WTC11 (cell line): ENCODE results near the gene FOXI3. TPM values are rescaled to one million over a fixed set of nuclear protein-coding genes. Genes with fewer than 3 reads are reported as not detected.
A peak's percentile ranks its signal among the peaks of the same experiment; 100 is the strongest.

Source experiments
- ATAC-seq: fragments of 200-7000 bp; cut with Tn5 transposase; 2 replicates; pipeline ENCODE4 v1.10.0; 2021; ENCODE audit warnings: mild to moderate bottlenecking, moderate library complexity
- CTCF ChIA-PET: fragments of 300-600 bp; sonication (Branson Sonifier 250); formaldehyde crosslinking; loops from one replicate; lab custom pipeline; 2021; ENCODE audit warnings: antibody characterized with exemption; lab: Charles Lee
- POLR2A ChIA-PET: fragments of 350-600 bp; sonication (Branson Sonifier 250); formaldehyde crosslinking; loops from one replicate; lab custom pipeline; 2021; ENCODE audit warnings: antibody characterized with exemption; lab: Charles Lee
- DNase-seq: peaks from one replicate; pipeline ENCODE4 v3.0.0; 2021; ENCODE audit warnings: low spot score
- H3K27ac Mint-ChIP-seq: 2 replicates; pipeline ENCODE4 v1.8.0; 2021; ENCODE audit warnings: mixed read lengths
- H3K27me3 Mint-ChIP-seq: 2 replicates; pipeline ENCODE4 v1.8.0; 2021; ENCODE audit warnings: low read depth, mild to moderate bottlenecking, moderate library complexity, mixed read lengths
- H3K36me3 Mint-ChIP-seq: 2 replicates; pipeline ENCODE4 v1.8.0; 2021; ENCODE audit warnings: mixed read lengths
- H3K4me1 Mint-ChIP-seq: 2 replicates; pipeline ENCODE4 v1.8.0; 2022; ENCODE audit warnings: mixed read lengths
- H3K4me3 Mint-ChIP-seq: 2 replicates; pipeline ENCODE4 v1.8.0; 2021; ENCODE audit warnings: mild to moderate bottlenecking, moderate library complexity, mixed read lengths
- H3K9me3 Mint-ChIP-seq: 2 replicates; pipeline ENCODE4 v1.8.0; 2021; ENCODE audit warnings: mixed read lengths
- ETV6 ChIP-seq: sonication (generic); formaldehyde crosslinking; IDR thresholded peaks from 2 replicates; pipeline ENCODE4 v1.8.1; 2022; ENCODE audit warnings: mild to moderate bottlenecking, missing genetic modification reagents
- GABPB1 ChIP-seq: sonication (generic); formaldehyde crosslinking; IDR thresholded peaks from 2 replicates; pipeline ENCODE4 v1.8.1; 2023; ENCODE audit warnings: mild to moderate bottlenecking, missing genetic modification reagents
- GTF2I ChIP-seq: fragments of 250-450 bp; sonication (Bioruptor Pico); conservative IDR thresholded peaks from 2 replicates; pipeline ENCODE4 v1.4.0; 2021; ENCODE audit warnings: mild to moderate bottlenecking
- PRRX2 ChIP-seq: fragments of 250-450 bp; sonication (Bioruptor Pico); IDR thresholded peaks from 2 replicates; pipeline ENCODE4 v1.8.0; 2021; ENCODE audit warnings: mild to moderate bottlenecking
- RELA ChIP-seq: sonication (generic); formaldehyde crosslinking; IDR thresholded peaks from 2 replicates; pipeline ENCODE4 v1.8.1; 2022; ENCODE audit warnings: missing genetic modification reagents, mild to moderate bottlenecking, borderline replicate concordance
- SOX15 ChIP-seq: fragments of 250-450 bp; sonication (Bioruptor Pico); IDR thresholded peaks from 2 replicates; pipeline ENCODE4 v1.9.0; 2021; ENCODE audit warnings: mild to moderate bottlenecking
- TCF7 ChIP-seq: sonication (generic); formaldehyde crosslinking; IDR thresholded peaks from 2 replicates; pipeline ENCODE4 v1.8.0; 2022; ENCODE audit warnings: mild to moderate bottlenecking, low read depth, missing genetic modification reagents, moderate library complexity
- TP53 ChIP-seq: sonication (generic); formaldehyde crosslinking; IDR thresholded peaks from 2 replicates; pipeline ENCODE4 v1.8.1; 2023; ENCODE audit warnings: mild to moderate bottlenecking, missing genetic modification reagents
- ZNF121 ChIP-seq: sonication (generic); formaldehyde crosslinking; IDR thresholded peaks from 2 replicates; pipeline ENCODE4 v1.8.0; 2023; ENCODE audit warnings: missing genetic modification reagents
- ZNF219 ChIP-seq: sonication (generic); formaldehyde crosslinking; IDR thresholded peaks from 2 replicates; pipeline ENCODE4 v1.8.0; 2023; ENCODE audit warnings: missing genetic modification reagents, mild to moderate bottlenecking, borderline replicate concordance
- ZNF263 ChIP-seq: sonication (generic); formaldehyde crosslinking; IDR thresholded peaks from 2 replicates; pipeline ENCODE4 v1.8.1; 2022; ENCODE audit warnings: low read depth, mild to moderate bottlenecking, moderate library complexity, missing genetic modification reagents
- ZNF396 ChIP-seq: fragments of 250-450 bp; sonication (Bioruptor Pico); IDR thresholded peaks from 2 replicates; pipeline ENCODE4 v1.8.0; 2021; ENCODE audit warnings: mild to moderate bottlenecking, moderate library complexity, borderline replicate concordance
- total RNA-seq: library from RNA; stranded (reverse); gene quantifications from 3 replicates; pipeline ENCODE4 v1.2.3, GENCODE V29; 2021
- TF ChIP-seq, protein P1 (sequence below): sonication (generic); formaldehyde crosslinking; conservative IDR thresholded peaks from 2 replicates; pipeline ENCODE4 v1.8.1; 2022; ENCODE audit warnings: mild to moderate bottlenecking, missing genetic modification reagents
- TF ChIP-seq, protein P2 (sequence below): fragments of 250-450 bp; sonication (Bioruptor Pico); IDR thresholded peaks from 2 replicates; pipeline ENCODE4 v1.9.0; 2021; ENCODE audit warnings: mild to moderate bottlenecking
- TF ChIP-seq, protein P3 (sequence below): sonication (generic); formaldehyde crosslinking; IDR thresholded peaks from 2 replicates; pipeline ENCODE4 v1.8.0; 2022; ENCODE audit warnings: mild to moderate bottlenecking, missing genetic modification reagents
- TF ChIP-seq, protein P4 (sequence below): sonication (generic); formaldehyde crosslinking; IDR thresholded peaks from 2 replicates; pipeline ENCODE4 v1.8.1; 2022; ENCODE audit warnings: mild to moderate bottlenecking, moderate library complexity, missing genetic modification reagents
- TF ChIP-seq, protein P5 (sequence below): sonication (generic); formaldehyde crosslinking; IDR thresholded peaks from 2 replicates; pipeline ENCODE4 v1.8.1; 2023; ENCODE audit warnings: mild to moderate bottlenecking, missing genetic modification reagents, moderate library complexity
- TF ChIP-seq, protein P6 (sequence below): fragments of 250-450 bp; sonication (Bioruptor Pico); IDR thresholded peaks from 2 replicates; pipeline ENCODE4 v1.9.0; 2021; ENCODE audit warnings: moderate library complexity, mild to moderate bottlenecking, inconsistent platforms, borderline replicate concordance
- TF ChIP-seq, protein P7 (sequence below): fragments of 250-450 bp; sonication (Bioruptor Pico); IDR thresholded peaks from 2 replicates; pipeline ENCODE4 v1.8.0; 2021; ENCODE audit warnings: mild to moderate bottlenecking
- TF ChIP-seq, protein P8 (sequence below): sonication (generic); formaldehyde crosslinking; IDR thresholded peaks from 2 replicates; pipeline ENCODE4 v1.8.1; 2023; ENCODE audit warnings: mild to moderate bottlenecking, missing genetic modification reagents, borderline replicate concordance

Gene FOXI3
- total RNA-seq, 1 experiment from 2014 or later = 13.5 TPM

DNA sequence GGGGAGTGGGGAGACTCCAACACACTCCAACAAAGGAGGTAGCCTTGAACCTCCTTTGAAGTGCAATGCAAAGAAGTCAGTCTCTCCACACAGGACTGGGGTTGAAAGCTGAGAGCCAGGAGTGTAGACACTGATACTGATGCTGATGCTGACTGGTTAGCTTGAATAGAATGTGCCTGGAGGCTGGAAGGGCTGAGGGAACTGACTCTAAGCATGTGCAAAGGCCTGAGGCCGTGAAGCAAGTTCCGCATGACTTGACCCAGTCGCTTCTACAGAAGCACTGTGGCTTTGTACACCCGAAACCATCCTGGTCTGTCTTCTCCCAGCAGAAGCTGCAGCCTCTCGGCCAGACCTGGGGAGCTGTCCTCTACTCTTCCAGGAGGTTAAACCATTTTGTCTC is 10.4 kb downstream of the FOXI3 start (continued):
- TF ChIP-seq, protein P1, sequence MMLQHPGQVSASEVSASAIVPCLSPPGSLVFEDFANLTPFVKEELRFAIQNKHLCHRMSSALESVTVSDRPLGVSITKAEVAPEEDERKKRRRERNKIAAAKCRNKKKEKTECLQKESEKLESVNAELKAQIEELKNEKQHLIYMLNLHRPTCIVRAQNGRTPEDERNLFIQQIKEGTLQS = no peak
- no peak for TF ChIP-seq PRRX2 (CRISPR knock-in tag)
- TF ChIP-seq TCF7 (CRISPR knock-in tag) = no peak
- no peak for TF ChIP-seq ZNF396 (CRISPR knock-in tag)
- TF ChIP-seq ETV6 (CRISPR knock-in tag) = no peak
- TF ChIP-seq, protein P2, sequence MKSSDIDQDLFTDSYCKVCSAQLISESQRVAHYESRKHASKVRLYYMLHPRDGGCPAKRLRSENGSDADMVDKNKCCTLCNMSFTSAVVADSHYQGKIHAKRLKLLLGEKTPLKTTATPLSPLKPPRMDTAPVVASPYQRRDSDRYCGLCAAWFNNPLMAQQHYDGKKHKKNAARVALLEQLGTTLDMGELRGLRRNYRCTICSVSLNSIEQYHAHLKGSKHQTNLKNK = no peak
- no peak for TF ChIP-seq ZNF121

DNA sequence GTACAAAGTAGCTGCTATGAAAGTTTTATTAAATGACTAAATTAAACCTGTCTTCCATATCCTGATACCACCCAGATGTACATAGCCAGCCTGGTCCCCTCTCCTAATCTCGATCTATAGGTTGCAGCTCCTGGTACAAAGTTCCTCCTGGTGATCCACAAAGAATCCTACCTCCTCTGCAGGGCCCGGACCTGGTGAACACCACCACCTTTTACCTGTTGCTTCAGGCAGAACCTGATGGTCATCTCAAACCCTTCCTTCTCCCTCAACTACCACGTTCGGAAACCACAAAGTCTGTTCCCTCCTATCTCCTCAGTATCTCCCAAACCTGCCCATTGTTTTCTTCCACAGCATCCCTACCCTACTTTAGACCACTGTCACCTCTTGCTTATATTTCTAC is 15.5 kb downstream of the FOXI3 start:
- CTCF ChIA-PET = no interaction called here
- no peaks in the 10 kb centered on the region for H3K36me3 Mint-ChIP-seq
- TF ChIP-seq ZNF263 (CRISPR knock-in tag) (no peak), SOX15 (CRISPR knock-in tag) (no peak), GABPB1 (CRISPR knock-in tag) (no peak), RELA (CRISPR knock-in tag) (no peak)
- TF ChIP-seq, protein P3, sequence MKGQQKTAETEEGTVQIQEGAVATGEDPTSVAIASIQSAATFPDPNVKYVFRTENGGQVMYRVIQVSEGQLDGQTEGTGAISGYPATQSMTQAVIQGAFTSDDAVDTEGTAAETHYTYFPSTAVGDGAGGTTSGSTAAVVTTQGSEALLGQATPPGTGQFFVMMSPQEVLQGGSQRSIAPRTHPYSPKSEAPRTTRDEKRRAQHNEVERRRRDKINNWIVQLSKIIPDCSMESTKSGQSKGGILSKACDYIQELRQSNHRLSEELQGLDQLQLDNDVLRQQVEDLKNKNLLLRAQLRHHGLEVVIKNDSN = no peak
- TF ChIP-seq, protein P4, sequence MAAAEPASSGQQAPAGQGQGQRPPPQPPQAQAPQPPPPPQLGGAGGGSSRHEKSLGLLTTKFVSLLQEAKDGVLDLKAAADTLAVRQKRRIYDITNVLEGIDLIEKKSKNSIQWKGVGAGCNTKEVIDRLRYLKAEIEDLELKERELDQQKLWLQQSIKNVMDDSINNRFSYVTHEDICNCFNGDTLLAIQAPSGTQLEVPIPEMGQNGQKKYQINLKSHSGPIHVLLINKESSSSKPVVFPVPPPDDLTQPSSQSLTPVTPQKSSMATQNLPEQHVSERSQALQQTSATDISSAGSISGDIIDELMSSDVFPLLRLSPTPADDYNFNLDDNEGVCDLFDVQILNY = no peak
- ATAC-seq (no peak), DNase-seq (no peak)
- POLR2A ChIA-PET = no interaction called here
- no peak overlapping the region for H3K4me3 Mint-ChIP-seq
- H3K9me3 Mint-ChIP-seq = peaks cover 3% of the 10 kb centered on the region; the same call in 1 of the 2 replicates
- peaks cover 11% of the 10 kb centered on the region for H3K27me3 Mint-ChIP-seq
- H3K4me1 Mint-ChIP-seq = peaks cover 13% of the 10 kb centered on the region
- H3K27ac Mint-ChIP-seq = no peak overlapping the region

DNA sequence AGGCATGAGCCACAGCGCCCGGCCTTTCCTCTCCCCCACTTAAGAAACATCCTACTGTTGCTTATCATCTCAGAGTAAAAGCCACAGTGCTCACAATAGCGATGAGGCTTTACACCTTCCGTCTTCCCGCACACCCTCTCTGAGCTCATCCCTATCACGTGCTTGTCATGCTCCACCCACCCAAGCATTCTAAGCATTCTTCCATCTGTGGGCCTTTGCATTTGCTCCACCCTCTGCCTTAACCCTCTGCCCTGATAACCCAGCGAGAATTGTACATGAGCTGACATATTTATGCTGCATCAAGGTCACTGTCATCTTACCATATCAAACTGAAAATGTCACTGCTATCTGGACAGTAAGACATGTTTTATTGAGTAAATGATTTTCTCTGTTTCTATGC is 22.6 kb downstream of the FOXI3 start:
- H3K27ac Mint-ChIP-seq = 0 out of 2 replicates have a peak overlapping the region, but pooled peaks have one; percentile 3
- CTCF ChIA-PET = interaction anchor here (1.0 kb wide), 1 partner anchor 242 kb away, joined by 3 read pairs; no protein-coding TSS in a partner anchor
- TF ChIP-seq, protein P5, sequence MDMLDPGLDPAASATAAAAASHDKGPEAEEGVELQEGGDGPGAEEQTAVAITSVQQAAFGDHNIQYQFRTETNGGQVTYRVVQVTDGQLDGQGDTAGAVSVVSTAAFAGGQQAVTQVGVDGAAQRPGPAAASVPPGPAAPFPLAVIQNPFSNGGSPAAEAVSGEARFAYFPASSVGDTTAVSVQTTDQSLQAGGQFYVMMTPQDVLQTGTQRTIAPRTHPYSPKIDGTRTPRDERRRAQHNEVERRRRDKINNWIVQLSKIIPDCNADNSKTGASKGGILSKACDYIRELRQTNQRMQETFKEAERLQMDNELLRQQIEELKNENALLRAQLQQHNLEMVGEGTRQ (CRISPR knock-in tag) = 0 out of 2 replicates have a peak, but pooled peaks have one; percentile 14
- TF ChIP-seq GTF2I (CRISPR knock-in tag) = no peak
- TF ChIP-seq, all 79 proteins: peak for 1
- DNase-seq = no peak
- Mint-ChIP-seq H3K36me3 (no peaks in the 10 kb centered on the region), H3K4me1 (peaks cover 6% of the 10 kb centered on the region), H3K9me3 (peaks cover 7% of the 10 kb centered on the region; the same call in 1 of the 2 replicates), H3K4me3 (no peak overlapping the region), H3K27me3 (no peaks in the 10 kb centered on the region)
- POLR2A ChIA-PET = interaction anchor here (0.6 kb wide), 1 partner anchor 239 kb away, joined by 4 read pairs; no protein-coding TSS in a partner anchor
- peak; percentile 69 for ATAC-seq

DNA sequence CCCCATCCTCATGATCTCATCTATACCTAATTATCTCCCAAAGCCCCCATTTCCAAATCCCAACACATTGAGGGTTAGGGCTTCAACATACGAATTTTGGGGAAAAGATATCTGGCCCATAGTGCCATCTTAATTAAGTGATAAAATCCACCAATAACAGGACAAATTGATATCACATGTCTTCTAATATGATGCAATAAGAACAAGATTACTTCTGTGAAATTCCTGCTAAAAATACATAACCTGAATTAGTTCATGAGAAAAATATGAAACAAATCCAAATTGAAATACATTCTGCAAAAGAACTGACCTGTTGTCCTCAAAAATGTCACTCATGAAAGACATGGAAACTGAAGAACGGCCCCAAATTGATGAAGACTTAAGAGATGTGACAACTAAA is 28.8 kb downstream of the FOXI3 start:
- POLR2A ChIA-PET = no interaction called here
- ATAC-seq (no peak), DNase-seq (no peak)
- no peaks in the 10 kb centered on the region for H3K27me3 Mint-ChIP-seq
- no peaks in the 10 kb centered on the region for H3K9me3 Mint-ChIP-seq
- 0 out of 2 replicates have a peak, but pooled peaks cover 4% of the 10 kb centered on the region for H3K4me1 Mint-ChIP-seq
- H3K4me3 Mint-ChIP-seq = no peak overlapping the region
- CTCF ChIA-PET = interaction anchor here (0.6 to 0.7 kb wide), 2 partner anchors 15 to 241 kb away, joined by 4 read pairs; no protein-coding TSS in a partner anchor
- no peak overlapping the region for H3K27ac Mint-ChIP-seq
- no peaks in the 10 kb centered on the region for H3K36me3 Mint-ChIP-seq
- TF ChIP-seq, protein P6, sequence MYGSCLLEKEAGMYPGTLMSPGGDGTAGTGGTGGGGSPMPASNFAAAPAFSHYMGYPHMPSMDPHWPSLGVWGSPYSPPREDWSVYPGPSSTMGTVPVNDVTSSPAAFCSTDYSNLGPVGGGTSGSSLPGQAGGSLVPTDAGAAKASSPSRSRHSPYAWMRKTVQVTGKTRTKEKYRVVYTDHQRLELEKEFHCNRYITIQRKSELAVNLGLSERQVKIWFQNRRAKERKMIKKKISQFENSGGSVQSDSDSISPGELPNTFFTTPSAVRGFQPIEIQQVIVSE (CRISPR knock-in tag) = no peak
- no peak for TF ChIP-seq ZNF396 (CRISPR knock-in tag)
- TF ChIP-seq, protein P7, sequence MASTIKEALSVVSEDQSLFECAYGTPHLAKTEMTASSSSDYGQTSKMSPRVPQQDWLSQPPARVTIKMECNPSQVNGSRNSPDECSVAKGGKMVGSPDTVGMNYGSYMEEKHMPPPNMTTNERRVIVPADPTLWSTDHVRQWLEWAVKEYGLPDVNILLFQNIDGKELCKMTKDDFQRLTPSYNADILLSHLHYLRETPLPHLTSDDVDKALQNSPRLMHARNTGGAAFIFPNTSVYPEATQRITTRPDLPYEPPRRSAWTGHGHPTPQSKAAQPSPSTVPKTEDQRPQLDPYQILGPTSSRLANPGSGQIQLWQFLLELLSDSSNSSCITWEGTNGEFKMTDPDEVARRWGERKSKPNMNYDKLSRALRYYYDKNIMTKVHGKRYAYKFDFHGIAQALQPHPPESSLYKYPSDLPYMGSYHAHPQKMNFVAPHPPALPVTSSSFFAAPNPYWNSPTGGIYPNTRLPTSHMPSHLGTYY (CRISPR knock-in tag) = no peak
- TF ChIP-seq TP53 (CRISPR knock-in tag) = no peak
- no peak for TF ChIP-seq ETV6 (CRISPR knock-in tag)
- TF ChIP-seq, protein P8, sequence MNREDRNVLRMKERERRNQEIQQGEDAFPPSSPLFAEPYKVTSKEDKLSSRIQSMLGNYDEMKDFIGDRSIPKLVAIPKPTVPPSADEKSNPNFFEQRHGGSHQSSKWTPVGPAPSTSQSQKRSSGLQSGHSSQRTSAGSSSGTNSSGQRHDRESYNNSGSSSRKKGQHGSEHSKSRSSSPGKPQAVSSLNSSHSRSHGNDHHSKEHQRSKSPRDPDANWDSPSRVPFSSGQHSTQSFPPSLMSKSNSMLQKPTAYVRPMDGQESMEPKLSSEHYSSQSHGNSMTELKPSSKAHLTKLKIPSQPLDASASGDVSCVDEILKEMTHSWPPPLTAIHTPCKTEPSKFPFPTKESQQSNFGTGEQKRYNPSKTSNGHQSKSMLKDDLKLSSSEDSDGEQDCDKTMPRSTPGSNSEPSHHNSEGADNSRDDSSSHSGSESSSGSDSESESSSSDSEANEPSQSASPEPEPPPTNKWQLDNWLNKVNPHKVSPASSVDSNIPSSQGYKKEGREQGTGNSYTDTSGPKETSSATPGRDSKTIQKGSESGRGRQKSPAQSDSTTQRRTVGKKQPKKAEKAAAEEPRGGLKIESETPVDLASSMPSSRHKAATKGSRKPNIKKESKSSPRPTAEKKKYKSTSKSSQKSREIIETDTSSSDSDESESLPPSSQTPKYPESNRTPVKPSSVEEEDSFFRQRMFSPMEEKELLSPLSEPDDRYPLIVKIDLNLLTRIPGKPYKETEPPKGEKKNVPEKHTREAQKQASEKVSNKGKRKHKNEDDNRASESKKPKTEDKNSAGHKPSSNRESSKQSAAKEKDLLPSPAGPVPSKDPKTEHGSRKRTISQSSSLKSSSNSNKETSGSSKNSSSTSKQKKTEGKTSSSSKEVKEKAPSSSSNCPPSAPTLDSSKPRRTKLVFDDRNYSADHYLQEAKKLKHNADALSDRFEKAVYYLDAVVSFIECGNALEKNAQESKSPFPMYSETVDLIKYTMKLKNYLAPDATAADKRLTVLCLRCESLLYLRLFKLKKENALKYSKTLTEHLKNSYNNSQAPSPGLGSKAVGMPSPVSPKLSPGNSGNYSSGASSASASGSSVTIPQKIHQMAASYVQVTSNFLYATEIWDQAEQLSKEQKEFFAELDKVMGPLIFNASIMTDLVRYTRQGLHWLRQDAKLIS (CRISPR knock-in tag) = no peak
- no peak for TF ChIP-seq ZNF219 (CRISPR knock-in tag)
